Heart left ventricle (tissue), 13 donors: ENCODE results near the gene SDSL.

ENCODE experiments used
- CTCF ChIP-seq, 12 donors: fragments of 200-600 bp; sonication (generic) in 4 of 12; IDR thresholded peaks; one replicate each; pipeline versions ENCODE4 v1.5.0 to v1.8.0; 2018 to 2022; ENCODE audit warnings: antibody characterized with exemption in 12 of 12, mild to moderate bottlenecking in 5 of 12
- POLR2A ChIP-seq, 2 donors: fragments of 450-650 bp; IDR thresholded peaks; one replicate each; pipeline ENCODE4 v1.6.1; 2017; ENCODE audit warnings: antibody characterized with exemption in 2 of 2, mild to moderate bottlenecking in 2 of 2, moderate library complexity in 2 of 2
- donor health status: ischemic (EF 13 %, LVEDD 7.1; RV severe dilation, severe dysfunction).
- donor health status: DM: no; HTN: yes; CAD: no.
- donor health status: DM: no; HTN: no; CAD: no.
- donor health status: ischemic (EF 25% LVEDD 6.9; RV normal size, moderate dysfunction).
- donor health status: ischemic (EF 25% LVEDD 5.7; RV mildly dilated, moderate dysfunction).
- donor health status: ischemic (EF 35%, LVEDD 5.7; RV mildly dilated, moderate dysfunction).
- donor health status: nonischemic (EF 11% LVEDD 7.7; RV severe dilation, severe dysfunction).
- donor health status: DM: yes; HTN: yes; CAD: no.
- donor health status: PGD.
- donor health status: ischemic (EF 29% LVEDD 5.4; RV normal size, mild dysfunction).
- donor health status: nonischemic (EF 23%, LVEDD 6.1; RV moderate dilation, normal function).

- TF ChIP-seq CTCF (IDR thresholded peaks at IDR 0.05) (no peak), POLR2A (IDR thresholded peaks at IDR 0.05) (no peak)
Measured at GRCh38 chr12:113402586-113403260, 19.5 kb upstream of the SDSL start.
